Spleen (tissue), 11 donors: ENCODE data around the gene RAB40C. TPM values are rescaled to one million over a fixed set of nuclear protein-coding genes. Genes with fewer than 3 reads are reported as not detected.

Experiments used
- DNase-seq: peaks from one replicate; pipeline ENCODE4 v3.0.0-alpha.2; 2020
- H3K27ac ChIP-seq, 8 donors: fragments of 200-600 bp; sonication (generic) in 7 of 8; 1 replicate in 4 of 8; 2 replicates in 4 of 8; pipeline versions ENCODE4 v1.5.0 to v1.8.0; 2016 to 2021; ENCODE audit warnings: inconsistent platforms in 4 of 8, mild to moderate bottlenecking in 4 of 8, moderate library complexity in 1 of 8
- H3K27me3 ChIP-seq, 7 donors: fragments of 200-600 bp; sonication (generic) in 6 of 7; replicated peaks in 1 of 7; 1 replicate in 4 of 7; 2 replicates in 3 of 7; pipeline versions ENCODE4 v1.5.0 to v1.8.0; 2016 to 2021; ENCODE audit warnings: inconsistent platforms in 3 of 7, mild to moderate bottlenecking in 1 of 7
- H3K36me3 ChIP-seq, 6 donors: fragments of 200-600 bp; sonication (generic) in 5 of 6; 1 replicate in 4 of 6; 2 replicates in 2 of 6; pipeline versions ENCODE4 v1.5.0 to v1.8.0; 2016 to 2021; ENCODE audit warnings: inconsistent platforms in 2 of 6
- H3K4me1 ChIP-seq, 6 donors: fragments of 200-600 bp; sonication (generic) in 5 of 6; 1 replicate in 3 of 6; 2 replicates in 3 of 6; pipeline versions ENCODE4 v1.5.0 to v1.8.0; 2016 to 2021; ENCODE audit warnings: inconsistent platforms in 3 of 6
- H3K4me3 ChIP-seq, 8 donors: fragments of 200-600 bp; sonication (generic) in 7 of 8; 1 replicate in 4 of 8; 2 replicates in 4 of 8; pipeline versions ENCODE4 v1.5.0 to v1.8.0; 2016 to 2021; ENCODE audit warnings: inconsistent platforms in 4 of 8, mild to moderate bottlenecking in 4 of 8, moderate library complexity in 2 of 8
- H3K9me3 ChIP-seq, 8 donors: fragments of 200-600 bp; sonication (generic) in 7 of 8; 1 replicate in 4 of 8; 2 replicates in 4 of 8; pipeline versions ENCODE4 v1.5.0 to v1.8.0; 2016 to 2021; ENCODE audit warnings: inconsistent platforms in 4 of 8
- CTCF ChIP-seq, 11 experiments: fragments of 200-600 bp in 7 of 11; fragments of 450-650 bp in 4 of 11; sonication (generic) in 4 of 11; IDR thresholded peaks in 8 of 11; conservative IDR thresholded peaks in 3 of 11; 1 replicate in 7 of 11; 2 replicates in 4 of 11; pipeline versions ENCODE4 v1.4.0 to v1.8.0; 2016 to 2021; ENCODE audit warnings: antibody characterized with exemption in 11 of 11, inconsistent platforms in 4 of 11, mild to moderate bottlenecking in 1 of 11
- POLR2A ChIP-seq, 3 donors: fragments of 450-650 bp; IDR thresholded peaks; one replicate each; pipeline ENCODE4 v1.5.1; 2017; ENCODE audit warnings: antibody characterized with exemption in 3 of 3, mild to moderate bottlenecking in 1 of 3
- POLR2AphosphoS5 ChIP-seq, 3 donors: sonication (generic); formaldehyde crosslinking; IDR thresholded peaks; one replicate each; pipeline ENCODE4 v1.5.1; 2017; ENCODE audit warnings: antibody characterized with exemption in 3 of 3
- WGBS, 5 donors: extraction: QIAGEN DNeasy Blood & Tissue Kit in 3 of 5; methylation state at CpG; one replicate each; pipeline versions ENCODE4 v1.1.5 to v1.1.7; 2013 to 2018; 5-methylcytosine and 5-hydroxymethylcytosine counted together
- intact Hi-C: fragments of 100-400 bp; cut with DNase I; formaldehyde crosslinking; loops from one replicate; pipeline ENCODE4 v1.15.0; 2023; ENCODE audit warnings: low total_unique reads
- polyA plus RNA-seq, 3 donors: library from polyadenylated mRNA; stranded (reverse); fragments of 200-250 nt; gene quantifications; one replicate each; pipeline ENCODE4 v1.2.1, GENCODE V29; 2013
- total RNA-seq, 7 donors: library from RNA; depleted of rRNA in 3 of 7; stranded (reverse); fragments of >200 nt in 3 of 7; fragmentation: NEBNext Ultra II Directional in 4 of 7; extraction: Animal tissue kit (Norgen Biotek cat#: 25700) in 4 of 7; gene quantifications; one replicate each; pipeline versions ENCODE4 v1.1.0 to v1.2.1, GENCODE V29; 2016 to 2021
- donor health status: healthy with polysubstance abuse.
- donor health status: DM: no; HTN: no; CAD: no; lungs with moderate emphysema.
- donor health status: DM: no; HTN: no; CAD: no.
- donor health status: Bipolar disorder and iron deficiency.
- donor health status: healthy.
- donor health status: DM: no; HTN: no; CAD: no.
- donor health status: DM: yes; HTN: yes; CAD: no.

RAB40C gene
- total and polyA plus RNA-seq, 10 donors: 8.1 to 21.6 (median 15.2) TPM

GRCh38 chr16:559021-559380 lies 30.9 kb upstream of the RAB40C start:
- Histone ChIP-seq H3K4me3 (no peak overlapping the region), H3K4me1 (peaks cover 0 to 31% (median 11%) of the 10 kb centered on the region in 6 donors), H3K27me3 (peaks cover 10 to 56% (median 37%) of the 10 kb centered on the region in 7 donors), H3K36me3 (peaks cover 0 to 6% (median 4%) of the 10 kb centered on the region in 6 donors), H3K27ac (no peak overlapping the region), H3K9me3 (no peaks in the 10 kb centered on the region)
- no peak for DNase-seq
- 78 to 87% (median 86%) methylated on average over 5 to 15 of the region's 15 CpGs for WGBS, 5 donors
- TF ChIP-seq CTCF (IDR thresholded peaks at IDR 0.05 in 8 of 11, conservative IDR thresholded peaks at IDR 0.05 in 3 of 11) (no peak), POLR2AphosphoS5 (IDR thresholded peaks at IDR 0.05) (no peak), POLR2A (IDR thresholded peaks at IDR 0.05) (no peak)
- intact Hi-C loops: no loop called here

GRCh38 chr16:559411-560203 lies 30.3 kb upstream of the RAB40C start:
- no peak for TF ChIP-seq POLR2AphosphoS5 (IDR thresholded peaks at IDR 0.05)
- TF ChIP-seq POLR2A (IDR thresholded peaks at IDR 0.05): no peak
- no peak for TF ChIP-seq CTCF (IDR thresholded peaks at IDR 0.05 in 8 of 11, conservative IDR thresholded peaks at IDR 0.05 in 3 of 11)
- DNase-seq: no peak
- intact Hi-C loops: no loop called here
- peak overlapping the region in 2 of 8 donors; percentile 10 to 54 for H3K4me3 ChIP-seq
- H3K4me1 ChIP-seq: peaks cover 0 to 25% (median 10%) of the 10 kb centered on the region in 6 donors
- H3K27ac ChIP-seq: no peak overlapping the region
- H3K36me3 ChIP-seq: no peaks in the 10 kb centered on the region
- peaks cover 10 to 56% (median 37%) of the 10 kb centered on the region in 7 donors for H3K27me3 ChIP-seq
- WGBS, 5 donors: 11 to 43% (median 16%) methylated on average over 12 to 62 of the region's 62 CpGs
- no peaks in the 10 kb centered on the region for H3K9me3 ChIP-seq

GRCh38 chr16:560204-560700 lies 29.6 kb upstream of the RAB40C start, which contains the start of gene PRR35:
PRR35 (plus strand) TSS chr16:560394; CDS start chr16:563295, 2,901 bp downstream.
- peaks cover 0 to 27% (median 11%) of the 10 kb centered on the region in 6 donors for H3K4me1 ChIP-seq
- H3K4me3 ChIP-seq: peak within 1 kb of the TSS in 2 of 8 donors; percentile 10 to 54
- no peak within 1 kb of the TSS for H3K27ac ChIP-seq
- 2 to 11% (median 3%) methylated on average over 15 to 84 of the region's 84 CpGs; no CpG with 5 or more reads in 1 of the 5 donors for WGBS, 5 donors
- peaks cover 10 to 56% (median 37%) of the 10 kb centered on the region in 7 donors for H3K27me3 ChIP-seq
- DNase-seq: no peak
- TF ChIP-seq CTCF (IDR thresholded peaks at IDR 0.05 in 8 of 11, conservative IDR thresholded peaks at IDR 0.05 in 3 of 11): no peak
- no peak for TF ChIP-seq POLR2AphosphoS5 (IDR thresholded peaks at IDR 0.05)
- no peak for TF ChIP-seq POLR2A (IDR thresholded peaks at IDR 0.05)
- intact Hi-C loops: no loop called here
- H3K36me3 ChIP-seq: no peaks in the 10 kb centered on the region
- no peaks in the 10 kb centered on the region for H3K9me3 ChIP-seq
